GM10248 (cell line): ENCODE measurements around the gene SYT8.

Experiments
- CTCF ChIA-PET: fragments of 300-600 bp; sonication (Branson Sonifier 250); formaldehyde crosslinking; extraction: SDS; loops from one replicate; lab custom pipeline; 2021; ENCODE audit warnings: antibody characterized with exemption; lab: Yijun Ruan, JAX
- POLR2A ChIA-PET: fragments of 350-650 bp; sonication (Branson Sonifier 250); formaldehyde crosslinking; extraction: SDS; loops from one replicate; lab custom pipeline; 2020; ENCODE audit warnings: antibody characterized with exemption; lab: Yijun Ruan, JAX
- DNase-seq: peaks from one replicate; pipeline ENCODE4 v3.0.0; 2012; ENCODE audit errors: extremely low spot score
- CTCF ChIP-seq: IDR thresholded peaks from 2 replicates; pipeline ENCODE4 v1.5.1; 2012; ENCODE audit warnings: mild to moderate bottlenecking, low read depth; ENCODE audit errors: extremely low read depth, missing control alignments, control extremely low read depth

The SYT8 gene

GRCh38 chr11:1830322-1831223 lies 4.2 kb upstream of the SYT8 start:
- POLR2A ChIA-PET: no interaction called here
- CTCF ChIA-PET: interaction anchor here (1.0 to 7.6 kb wide), 10 partner anchors 10 to 319 kb away, joined by 3 to 352 read pairs (median 40); partner anchors contain the start of gene KRTAP5-6

GRCh38 chr11:1831338-1832210 lies 3.2 kb upstream of the SYT8 start:
- DNase-seq: no peak
- no peak for TF ChIP-seq CTCF
- ChIA-PET CTCF (interaction anchor here (0.6 to 7.6 kb wide), 18 partner anchors 9 to 325 kb away, joined by 3 to 352 read pairs (median 8); partner anchors contain the start of gene KRTAP5-6), POLR2A (no interaction called here)

More at GRCh38 chr11:1830322-1831223, 4.2 kb upstream of the SYT8 start:
- no peak for TF ChIP-seq CTCF
- DNase-seq: no peak

GRCh38 chr11:1832211-1832919 lies 2.4 kb upstream of the SYT8 start:
- DNase-seq: peak; percentile 87
- ChIA-PET CTCF (interaction anchor here (0.6 to 7.6 kb wide), 57 partner anchors 9 to 549 kb away, joined by 3 to 352 read pairs (median 5); partner anchors contain the start of genes KRTAP5-6 and LSP1), POLR2A (no interaction called here)
- peak; percentile 83 for TF ChIP-seq CTCF

- DNase-seq: no peak
- ChIA-PET POLR2A (no interaction called here), CTCF (interaction anchor here (0.7 to 7.6 kb wide), 57 partner anchors 9 to 549 kb away, joined by 3 to 352 read pairs (median 5); partner anchors contain the start of genes KRTAP5-5, KRTAP5-6 and LSP1)
- no peak for TF ChIP-seq CTCF
These were observed 1.9 kb upstream of the SYT8 start for GRCh38 chr11:1832920-1833295.

GRCh38 chr11:1834062-1834610 lies 654 bp upstream of the SYT8 start:
- TF ChIP-seq CTCF: no peak
- ChIA-PET CTCF (interaction anchor here (0.6 to 7.6 kb wide), 28 partner anchors 11 to 547 kb away, joined by 3 to 352 read pairs (median 6); partner anchors contain the start of genes KRTAP5-5, KRTAP5-6 and LSP1), POLR2A (no interaction called here)
- no peak for DNase-seq

GRCh38 chr11:1835671-1836010 lies 851 bp downstream of the SYT8 start:
- no peak for TF ChIP-seq CTCF
- no peak for DNase-seq
- POLR2A ChIA-PET: no interaction called here
- CTCF ChIA-PET: interaction anchor here (1.0 to 7.6 kb wide), 14 partner anchors 9 to 322 kb away, joined by 3 to 352 read pairs (median 4); partner anchors contain the start of gene KRTAP5-6
